NK-92 (cell line): ENCODE results near the gene HMCN2.

Source experiments
- DNase-seq: peaks from one replicate; lab custom pipeline; 2025; ENCODE audit not compliant: unreplicated experiment; lab: John Stamatoyannopoulos, UW

HMCN2 gene

GRCh38 chr9:130362691-130363090 lies 97.1 kb downstream of the HMCN2 start:
- no peak for DNase-seq

GRCh38 chr9:130363755-130364404 lies 98.3 kb downstream of the HMCN2 start:
- DNase-seq: no peak

DNA sequence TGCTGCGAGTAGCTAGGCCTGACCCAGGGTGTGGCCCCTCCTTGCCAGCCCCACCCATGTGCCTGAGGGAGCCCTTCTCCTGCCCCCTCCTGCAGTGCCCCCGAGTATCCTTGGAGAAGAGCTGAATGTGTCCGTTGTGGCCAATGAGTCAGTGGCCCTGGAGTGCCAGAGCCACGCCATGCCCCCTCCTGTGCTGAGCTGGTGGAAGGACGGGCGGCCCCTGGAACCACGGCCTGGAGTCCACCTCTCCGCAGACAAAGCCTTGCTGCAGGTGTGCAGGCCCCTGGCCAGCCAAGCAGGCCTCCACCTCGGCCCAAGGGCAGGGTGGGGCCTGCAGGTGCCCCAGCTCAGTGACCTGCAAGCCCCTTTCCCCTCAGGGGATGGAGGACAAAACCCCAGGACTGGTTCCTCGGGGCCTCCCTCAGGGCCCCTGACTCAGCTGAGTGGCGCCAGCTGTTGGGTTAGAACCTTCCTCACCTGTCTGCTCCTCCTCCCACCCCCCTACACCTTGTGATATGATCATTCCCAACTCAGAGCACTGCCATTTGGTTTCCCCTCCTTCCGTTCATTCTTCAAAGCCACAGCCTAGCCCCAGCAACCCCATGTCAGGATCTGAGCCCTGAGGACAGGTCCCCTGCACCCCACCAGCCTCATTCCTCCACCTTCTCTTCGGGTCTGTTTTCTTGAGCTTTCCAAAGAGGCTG lies 99.2 kb downstream of the HMCN2 start:
- DNase-seq: no peak

DNA sequence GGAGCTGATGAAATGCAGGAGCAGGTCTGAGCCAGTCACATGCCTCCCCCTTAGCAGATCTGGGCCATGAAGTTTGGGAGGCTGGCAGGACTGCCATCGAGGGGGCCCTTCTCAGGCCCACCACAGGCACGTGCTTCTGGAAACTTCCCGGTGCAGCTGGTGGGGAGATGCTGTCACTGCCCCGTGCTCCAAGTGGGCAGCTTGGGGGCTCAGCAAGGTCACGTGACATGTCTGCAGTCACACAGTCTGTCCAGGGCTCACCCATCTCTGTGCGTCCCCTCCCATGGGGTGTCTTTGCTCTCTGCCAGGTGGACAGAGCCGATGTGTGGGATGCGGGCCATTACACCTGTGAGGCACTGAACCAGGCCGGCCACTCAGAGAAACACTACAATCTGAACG lies 99.8 kb downstream of the HMCN2 start:
- DNase-seq: no peak

- no peak for DNase-seq
Observed at GRCh38 chr9:130366072-130366471, 100.5 kb downstream of the HMCN2 start.

GRCh38 chr9:130366888-130367550 lies 101.5 kb downstream of the HMCN2 start:
- DNase-seq: no peak

- no peak for DNase-seq
Observed at GRCh38 chr9:130368631-130369103, 103.1 kb downstream of the HMCN2 start.

- no peak for DNase-seq
Observed at GRCh38 chr9:130370226-130370625, 104.7 kb downstream of the HMCN2 start.

DNA sequence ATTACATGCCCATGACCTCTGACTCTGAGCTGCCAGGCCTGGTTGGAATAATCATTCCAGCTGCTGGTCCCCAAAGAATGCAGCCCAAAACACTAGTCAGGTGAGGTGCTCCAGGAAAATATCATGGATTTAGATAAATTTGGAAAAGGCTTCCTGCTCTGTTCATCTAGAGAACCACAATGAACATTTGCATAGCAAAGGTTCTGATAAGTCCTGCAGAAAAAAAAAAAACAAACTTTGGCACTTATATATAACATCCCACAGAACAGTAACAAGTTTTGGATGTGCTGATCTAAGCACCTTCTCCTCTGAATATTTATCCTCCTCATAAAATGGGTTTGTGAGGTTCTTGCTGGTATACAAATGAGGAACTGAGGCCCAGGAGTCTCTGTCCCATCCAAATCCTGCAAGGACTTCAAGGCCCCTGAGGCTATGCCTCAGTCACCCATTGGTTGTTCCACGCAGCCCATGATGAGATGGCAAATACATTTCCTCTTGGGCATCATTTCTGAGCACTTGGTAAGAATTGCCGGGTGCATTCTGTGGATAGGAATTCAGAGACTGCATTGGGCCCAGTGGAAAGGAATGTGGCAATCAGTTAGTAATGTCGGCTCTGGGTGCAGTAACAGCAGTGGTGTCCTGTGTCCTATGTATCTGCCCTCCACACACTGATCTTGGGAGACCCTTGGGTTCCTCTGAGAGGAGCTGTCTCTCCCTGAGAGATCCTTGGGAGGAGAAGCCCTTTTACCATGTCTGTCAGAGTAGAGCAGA lies 105.8 kb downstream of the HMCN2 start:
- no peak for DNase-seq

DNA sequence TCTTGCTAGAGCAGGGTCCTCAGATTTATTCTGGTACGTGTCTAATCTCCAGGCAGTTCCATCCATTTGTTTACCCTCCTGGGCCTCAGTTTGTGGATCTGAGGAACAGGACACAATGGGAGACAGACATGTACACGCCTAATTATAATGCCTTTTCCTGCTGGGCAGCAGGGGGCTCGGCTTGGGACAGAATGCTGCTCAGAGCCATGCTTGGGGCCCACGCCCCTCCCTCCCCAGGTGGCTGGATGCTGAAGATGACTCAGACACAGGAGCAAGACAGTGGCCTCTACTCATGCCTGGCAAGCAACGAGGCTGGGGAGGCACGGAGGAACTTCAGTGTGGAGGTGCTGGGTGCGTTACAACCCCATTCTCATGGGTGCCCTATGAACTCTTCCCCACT lies 106.5 kb downstream of the HMCN2 start:
- no peak for DNase-seq

GRCh38 chr9:130373679-130374325 lies 108.2 kb downstream of the HMCN2 start:
- no peak for DNase-seq

GRCh38 chr9:130377612-130378011 lies 112.1 kb downstream of the HMCN2 start:
- no peak for DNase-seq

DNA sequence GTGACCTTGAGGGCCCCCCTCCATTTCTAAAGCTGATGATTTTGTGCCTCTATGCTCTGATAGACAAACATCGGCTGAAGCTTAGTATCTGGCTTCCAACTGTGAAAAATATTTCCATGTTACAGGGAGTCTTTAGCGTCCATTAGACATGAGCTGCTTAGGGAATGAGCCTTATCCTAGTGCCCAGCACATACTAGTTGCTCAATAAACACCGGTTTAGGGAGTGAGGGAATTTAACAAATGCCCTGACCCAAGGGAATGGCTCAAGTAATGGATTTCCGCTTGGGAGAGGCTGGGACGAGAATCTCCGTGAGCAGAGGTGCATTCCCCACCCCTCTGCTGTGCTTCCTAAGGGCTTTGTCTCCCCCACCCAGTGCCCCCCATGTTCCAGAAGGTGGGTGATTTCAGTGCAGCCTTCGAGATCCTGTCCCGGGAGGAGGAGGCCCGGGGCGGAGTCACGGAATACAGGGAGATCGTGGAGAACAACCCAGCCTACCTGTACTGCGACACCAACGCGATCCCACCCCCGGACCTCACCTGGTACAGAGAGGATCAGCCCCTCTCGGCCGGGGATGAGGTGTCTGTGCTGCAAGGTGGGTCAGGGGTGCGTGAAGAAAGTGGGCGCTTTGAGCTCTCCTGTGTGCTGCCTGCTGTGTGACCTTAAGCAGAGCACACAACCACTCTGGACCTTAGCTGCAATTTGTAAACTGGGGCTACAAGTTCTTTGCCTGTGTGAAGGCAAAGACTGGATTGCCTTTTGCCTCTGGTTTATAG lies 113.5 kb downstream of the HMCN2 start:
- DNase-seq: no peak

DNA sequence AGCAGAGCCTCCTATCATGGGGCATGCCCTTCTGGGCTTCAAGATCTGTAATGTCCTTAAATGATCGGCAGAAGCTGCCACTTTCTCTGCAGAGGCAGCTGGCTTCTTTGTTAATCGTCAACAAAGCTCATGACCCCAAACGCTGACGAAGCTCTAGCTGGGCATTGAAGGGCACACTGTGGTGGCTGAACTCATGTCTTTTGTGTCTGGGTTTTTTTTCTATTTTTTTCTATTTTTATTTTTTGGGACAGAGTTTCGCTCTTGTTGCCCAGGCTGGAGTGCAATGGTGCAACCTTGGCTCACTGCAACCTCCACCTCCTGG lies 114.0 kb downstream of the HMCN2 start:
- DNase-seq: no peak

DNA sequence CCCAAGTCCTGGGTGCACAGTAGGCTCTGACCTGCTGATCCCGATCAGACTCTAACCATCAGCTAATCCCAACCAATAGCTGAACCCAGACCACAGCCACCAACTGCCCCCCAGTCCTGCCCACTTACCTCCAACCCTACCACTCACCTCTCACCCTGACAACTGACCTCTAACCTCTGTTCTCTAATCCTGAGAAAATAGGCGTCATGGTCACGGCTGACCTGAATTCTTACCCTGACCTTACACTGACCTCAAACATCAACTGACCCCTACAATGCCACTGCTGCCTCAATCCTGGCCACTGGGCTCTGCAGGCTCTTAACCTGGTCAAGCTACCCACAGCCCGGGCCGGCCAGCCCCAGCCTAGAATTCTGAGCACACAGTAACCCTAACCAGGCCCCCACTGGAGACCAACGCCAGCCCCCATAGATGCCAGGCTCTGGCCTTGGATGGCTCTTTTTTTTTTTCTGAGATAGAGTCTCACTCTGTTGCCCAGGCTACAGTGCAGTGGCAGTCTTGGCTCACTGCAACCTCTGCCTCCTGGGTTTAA lies 115.4 kb downstream of the HMCN2 start:
- no peak for DNase-seq

DNA sequence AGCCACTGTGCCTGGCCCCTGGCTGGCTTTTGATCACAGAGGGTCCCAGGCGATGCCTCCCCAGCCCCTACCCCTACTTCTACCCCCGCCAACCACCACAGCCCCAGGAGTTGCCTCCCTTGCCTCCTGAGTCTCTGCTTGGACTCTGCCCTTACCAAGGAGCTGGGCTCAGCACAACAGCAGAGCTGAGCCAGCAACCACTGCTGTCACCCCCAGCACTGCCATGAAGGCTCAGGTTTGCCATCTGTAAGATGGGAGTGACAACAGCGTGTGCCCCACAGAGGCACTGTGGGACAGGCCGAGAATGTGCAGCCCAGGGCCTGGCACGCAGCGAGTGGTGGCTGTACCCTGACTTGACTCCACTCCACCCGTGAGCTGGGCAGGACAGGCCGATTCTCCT lies 116.1 kb downstream of the HMCN2 start:
- no peak for DNase-seq

DNA sequence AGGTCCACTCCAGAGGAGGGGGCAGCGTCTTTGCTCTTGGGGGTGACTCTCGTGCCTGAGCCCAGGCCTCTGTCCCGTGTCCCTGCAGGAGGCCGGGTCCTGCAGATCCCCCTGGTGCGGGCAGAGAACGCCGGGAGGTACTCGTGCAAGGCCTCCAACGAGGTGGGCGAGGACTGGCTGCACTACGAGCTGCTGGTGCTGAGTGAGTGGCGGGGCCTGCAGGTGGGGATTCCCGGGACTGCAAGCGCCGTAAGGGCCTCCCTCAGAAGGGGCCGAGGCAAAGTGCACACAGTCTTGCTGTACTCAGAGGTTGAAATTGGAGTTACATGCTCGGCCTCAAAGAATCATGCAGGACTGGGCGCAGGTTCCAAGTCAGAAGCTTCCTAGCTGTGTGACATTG lies 116.5 kb downstream of the HMCN2 start:
- DNase-seq: no peak

- no peak for DNase-seq
Observed at GRCh38 chr9:130382636-130383349, 117.2 kb downstream of the HMCN2 start.

DNA sequence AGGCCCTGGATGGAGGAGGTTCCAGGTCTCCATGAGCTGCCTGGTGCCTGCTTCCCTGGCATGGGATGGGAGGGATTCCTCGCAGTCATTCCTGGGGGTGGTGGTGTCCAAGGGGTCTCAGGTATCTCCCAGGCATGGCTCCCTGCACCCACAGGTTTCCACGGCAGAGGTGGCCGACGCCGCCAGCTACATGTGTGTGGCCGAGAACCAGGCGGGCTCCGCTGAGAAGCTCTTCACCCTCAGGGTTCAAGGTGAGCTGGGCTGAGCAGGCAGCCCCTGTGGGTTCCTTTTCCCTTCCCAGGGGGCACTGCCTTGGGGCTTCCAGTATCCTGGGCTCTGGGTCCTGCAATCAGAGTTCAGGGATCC lies 117.8 kb downstream of the HMCN2 start:
- no peak for DNase-seq
